ES-I3 (cell line): Measurements from ENCODE around the gene LDB2.

Experiments
- H3K36me3 ChIP-seq: 2 replicates; pipeline ENCODE4 v1.6.1; 2013; ENCODE audit warnings: mild to moderate bottlenecking, low read length, control low read depth, moderate library complexity; ENCODE audit not compliant: insufficient read depth
- H3K4me1 ChIP-seq: 2 replicates; pipeline ENCODE4 v1.6.1; 2013; ENCODE audit warnings: mild to moderate bottlenecking, control low read depth, low read length; ENCODE audit not compliant: insufficient read depth
- H3K9ac ChIP-seq: 2 replicates; pipeline ENCODE4 v1.6.1; 2013; ENCODE audit warnings: low read depth, mild to moderate bottlenecking, low read length, moderate library complexity
- H3K9me3 ChIP-seq: 2 replicates; pipeline ENCODE4 v1.6.1; 2013; ENCODE audit warnings: mild to moderate bottlenecking, low read length, moderate library complexity; ENCODE audit not compliant: control insufficient read depth, insufficient read depth

The LDB2 gene

DNA sequence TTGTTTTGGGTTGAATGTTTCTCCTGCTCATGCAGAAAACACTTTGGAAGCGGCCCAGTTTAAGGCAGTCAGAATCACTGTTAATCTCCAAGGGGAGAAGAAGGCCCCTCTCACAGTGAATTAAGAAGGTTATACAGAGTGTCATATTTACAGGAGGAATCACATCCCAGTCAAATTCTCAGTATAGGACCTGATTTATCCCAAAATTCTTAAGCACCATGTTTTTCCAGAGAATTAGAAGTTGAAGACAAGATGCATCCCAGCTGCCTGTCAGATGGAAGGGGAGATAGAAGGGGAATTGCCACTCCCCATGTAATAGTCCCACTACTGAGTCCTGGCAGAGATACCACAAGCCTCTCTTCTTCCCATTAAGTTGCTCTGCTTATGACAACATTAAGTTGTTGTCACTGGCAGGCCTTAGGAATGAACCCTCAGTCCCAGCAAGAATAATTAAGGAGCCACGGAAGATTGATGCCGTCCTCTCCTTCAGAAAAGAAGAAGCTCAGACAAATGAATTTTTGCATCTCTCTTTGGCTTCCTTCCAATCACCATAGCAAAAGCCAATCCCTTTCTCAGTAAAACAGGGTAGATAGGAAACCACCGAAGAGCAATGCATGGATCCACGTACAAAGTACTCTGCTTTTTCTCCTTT is 138.4 kb downstream of the LDB2 start:
- Histone ChIP-seq H3K9ac (no peak overlapping the region), H3K9me3 (no peaks in the 10 kb centered on the region), H3K4me1 (no peaks in the 10 kb centered on the region), H3K36me3 (no peaks in the 10 kb centered on the region)

DNA sequence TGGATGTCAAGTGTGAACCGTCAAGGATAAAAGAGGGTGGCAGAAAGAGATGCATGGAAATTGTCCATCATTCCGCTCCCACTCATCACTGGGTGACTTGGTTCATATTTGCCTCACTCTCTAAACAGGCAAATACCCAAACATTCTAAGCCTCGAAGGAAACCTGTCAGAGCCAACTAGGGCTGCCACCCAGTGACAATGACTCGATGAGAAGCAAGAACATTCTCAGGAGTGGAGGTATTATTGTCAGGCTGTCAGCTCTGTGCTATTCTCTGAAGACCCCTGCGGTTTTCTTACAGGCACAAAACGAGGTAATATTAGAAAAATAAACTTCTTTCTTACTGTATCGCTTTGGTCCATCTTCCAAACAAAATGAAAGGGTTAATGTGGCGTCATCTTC is 139.6 kb downstream of the LDB2 start:
- Histone ChIP-seq H3K9me3 (no peaks in the 10 kb centered on the region), H3K9ac (no peak overlapping the region), H3K36me3 (no peaks in the 10 kb centered on the region), H3K4me1 (no peaks in the 10 kb centered on the region)

DNA sequence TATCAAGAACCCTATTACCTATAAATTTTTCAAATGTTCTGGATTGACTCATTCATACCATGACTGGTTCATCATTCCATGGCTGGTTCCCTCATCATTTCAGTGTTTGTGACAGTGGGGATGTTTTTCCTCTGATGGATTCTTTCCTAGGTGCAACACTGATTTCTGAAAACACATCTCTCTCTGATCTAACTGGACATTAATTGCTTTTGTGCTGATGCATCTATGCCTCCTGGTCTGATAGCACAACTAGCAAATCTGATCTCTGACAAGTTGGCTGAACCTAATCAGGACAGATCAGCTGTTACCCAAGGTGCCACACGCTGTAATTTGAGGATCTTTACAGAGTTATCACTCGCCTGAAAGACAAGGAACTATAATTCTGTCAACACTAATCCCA is 140.2 kb downstream of the LDB2 start:
- H3K36me3 ChIP-seq = no peaks in the 10 kb centered on the region
- H3K9me3 ChIP-seq = no peaks in the 10 kb centered on the region
- H3K9ac ChIP-seq = no peak overlapping the region
- H3K4me1 ChIP-seq = no peaks in the 10 kb centered on the region

DNA sequence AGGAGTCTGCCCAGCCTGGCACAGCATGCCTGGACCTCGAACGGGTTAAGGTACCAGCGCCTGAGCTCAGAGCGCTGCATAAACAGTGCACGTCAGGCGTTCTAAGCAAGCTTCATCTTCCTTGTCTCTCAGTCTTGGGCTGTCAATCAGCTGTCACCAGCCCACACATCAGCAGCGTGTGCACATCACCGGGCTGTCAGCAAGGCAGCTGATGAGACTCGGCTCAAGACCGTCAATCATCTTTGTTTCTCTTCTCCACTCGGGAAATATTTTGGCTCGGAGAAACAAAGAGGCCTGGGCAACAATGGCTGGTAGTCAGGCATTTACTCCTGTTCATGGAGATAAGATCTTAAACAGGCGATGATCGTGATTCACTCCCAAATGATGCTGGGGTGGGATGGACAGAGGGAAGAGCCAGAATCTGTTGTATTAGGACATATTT is 141.3 kb downstream of the LDB2 start:
- Histone ChIP-seq H3K36me3 (no peaks in the 10 kb centered on the region), H3K9me3 (no peaks in the 10 kb centered on the region), H3K4me1 (no peaks in the 10 kb centered on the region), H3K9ac (no peak overlapping the region)

DNA sequence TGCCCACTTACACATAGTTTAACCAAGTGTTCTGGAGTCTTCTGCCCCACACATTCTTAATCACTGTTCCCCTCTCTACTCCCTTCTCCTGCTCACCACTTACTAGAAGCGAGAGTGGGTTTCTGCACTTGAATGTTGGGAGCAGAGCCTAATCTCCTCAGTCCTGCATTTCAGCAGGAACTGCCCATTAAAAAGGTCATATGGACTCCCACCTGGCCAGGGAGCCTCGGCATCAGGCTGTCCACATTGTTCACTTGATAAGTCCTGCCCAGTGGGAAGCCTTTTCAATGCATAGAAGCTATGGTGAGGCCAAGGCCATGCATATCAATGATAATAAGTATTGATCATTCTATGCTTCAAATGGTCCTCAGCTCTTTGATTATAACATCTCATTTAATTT is 144.3 kb downstream of the LDB2 start:
- Histone ChIP-seq H3K4me1 (no peaks in the 10 kb centered on the region), H3K9me3 (no peaks in the 10 kb centered on the region), H3K9ac (no peak overlapping the region), H3K36me3 (no peaks in the 10 kb centered on the region)

DNA sequence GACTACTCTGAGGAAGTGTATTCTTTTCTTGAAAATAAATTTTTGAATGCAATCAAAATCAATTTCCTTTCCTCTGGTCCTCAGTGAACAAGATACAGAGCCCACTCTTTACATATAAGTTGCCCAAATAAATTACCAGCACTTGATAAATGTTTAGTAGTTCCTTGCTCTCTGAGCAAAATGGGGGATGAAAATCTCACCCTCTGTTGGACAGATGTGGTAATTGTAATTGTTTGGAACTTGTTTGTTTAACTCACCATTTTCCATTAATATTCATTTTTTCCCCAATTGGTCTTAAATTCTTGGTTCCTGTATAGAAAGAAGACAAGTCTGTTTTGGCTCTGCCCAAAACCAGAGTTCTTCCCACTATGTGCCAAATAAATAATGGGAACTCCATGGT is 146.3 kb downstream of the LDB2 start:
- H3K9ac ChIP-seq = no peak overlapping the region
- no peaks in the 10 kb centered on the region for H3K9me3 ChIP-seq
- H3K36me3 ChIP-seq = no peaks in the 10 kb centered on the region
- no peaks in the 10 kb centered on the region for H3K4me1 ChIP-seq

DNA sequence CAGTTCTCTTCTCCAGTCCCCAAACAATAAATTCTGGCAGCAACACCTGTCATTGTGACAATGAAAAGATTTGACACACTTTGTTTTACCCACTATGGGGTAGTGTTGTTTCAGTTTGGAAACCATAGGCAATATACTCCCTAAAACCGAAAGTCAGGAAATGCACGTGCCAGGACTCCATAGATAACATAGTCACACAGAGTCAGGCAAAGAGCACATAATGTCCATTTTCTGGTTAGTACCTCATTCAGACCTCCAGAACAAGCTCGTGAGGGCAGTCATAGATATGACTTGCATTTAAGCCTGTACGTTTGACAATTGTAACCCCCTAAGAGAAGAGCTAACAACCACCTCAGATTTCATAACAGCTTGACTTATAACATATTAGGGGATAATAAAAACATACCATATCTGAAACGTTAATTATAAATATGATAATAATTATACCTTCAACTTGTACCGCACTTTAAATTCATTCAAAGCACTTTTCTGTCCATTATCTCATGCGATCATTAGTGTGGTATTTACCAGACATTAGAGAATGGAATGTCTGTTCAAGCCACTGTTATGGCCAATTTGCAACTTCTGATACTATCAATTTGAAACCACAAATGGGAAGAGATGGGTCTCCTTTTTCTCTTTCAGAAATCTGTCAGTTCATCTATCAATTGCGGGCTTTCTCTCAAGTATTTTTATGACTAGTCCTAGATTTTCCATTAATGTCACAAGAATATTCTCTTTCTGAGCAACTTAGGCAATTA is 147.4 kb downstream of the LDB2 start:
- Histone ChIP-seq H3K4me1 (no peaks in the 10 kb centered on the region), H3K9me3 (no peaks in the 10 kb centered on the region), H3K9ac (no peak overlapping the region), H3K36me3 (no peaks in the 10 kb centered on the region)

DNA sequence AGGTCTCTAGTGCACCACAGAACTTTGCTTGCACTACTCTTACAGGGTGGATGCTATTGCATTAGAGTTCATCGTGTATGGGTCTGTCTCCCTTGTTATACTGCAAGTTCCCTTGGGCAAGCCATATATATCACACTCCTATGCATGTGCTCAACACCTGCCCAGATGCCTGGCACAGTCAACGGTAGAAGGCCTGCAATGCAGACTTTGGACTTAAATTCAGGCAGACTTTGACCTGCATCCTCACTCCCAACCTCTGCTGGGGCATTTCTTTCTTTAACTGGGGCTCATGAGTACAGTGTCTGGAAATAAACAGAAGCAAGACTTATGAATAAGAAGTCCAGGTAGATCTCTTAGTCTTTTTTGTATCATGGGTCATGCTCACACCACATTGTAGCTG is 148.2 kb downstream of the LDB2 start:
- no peaks in the 10 kb centered on the region for H3K4me1 ChIP-seq
- no peaks in the 10 kb centered on the region for H3K9me3 ChIP-seq
- H3K36me3 ChIP-seq = no peaks in the 10 kb centered on the region
- no peak overlapping the region for H3K9ac ChIP-seq

DNA sequence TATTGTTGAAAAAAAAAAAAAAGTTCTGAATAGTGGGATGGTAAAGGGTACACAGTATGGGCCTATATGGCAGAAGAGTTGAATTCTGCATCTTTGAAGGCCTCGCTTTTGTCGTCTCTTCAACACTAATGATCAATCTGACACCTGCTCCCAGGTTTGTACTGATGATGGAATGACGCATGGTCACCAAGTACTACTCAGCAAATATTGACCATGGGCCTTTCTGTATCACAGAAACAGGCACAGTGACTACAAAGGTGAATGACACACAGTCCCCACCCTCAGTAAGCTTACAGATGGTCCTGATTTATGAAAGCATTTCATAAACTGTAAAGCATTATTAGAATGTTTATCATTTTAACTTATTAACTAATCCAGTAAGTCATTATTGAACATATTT is 152.6 kb downstream of the LDB2 start:
- H3K9ac ChIP-seq = no peak overlapping the region
- no peaks in the 10 kb centered on the region for H3K9me3 ChIP-seq
- no peaks in the 10 kb centered on the region for H3K36me3 ChIP-seq
- H3K4me1 ChIP-seq = no peaks in the 10 kb centered on the region

DNA sequence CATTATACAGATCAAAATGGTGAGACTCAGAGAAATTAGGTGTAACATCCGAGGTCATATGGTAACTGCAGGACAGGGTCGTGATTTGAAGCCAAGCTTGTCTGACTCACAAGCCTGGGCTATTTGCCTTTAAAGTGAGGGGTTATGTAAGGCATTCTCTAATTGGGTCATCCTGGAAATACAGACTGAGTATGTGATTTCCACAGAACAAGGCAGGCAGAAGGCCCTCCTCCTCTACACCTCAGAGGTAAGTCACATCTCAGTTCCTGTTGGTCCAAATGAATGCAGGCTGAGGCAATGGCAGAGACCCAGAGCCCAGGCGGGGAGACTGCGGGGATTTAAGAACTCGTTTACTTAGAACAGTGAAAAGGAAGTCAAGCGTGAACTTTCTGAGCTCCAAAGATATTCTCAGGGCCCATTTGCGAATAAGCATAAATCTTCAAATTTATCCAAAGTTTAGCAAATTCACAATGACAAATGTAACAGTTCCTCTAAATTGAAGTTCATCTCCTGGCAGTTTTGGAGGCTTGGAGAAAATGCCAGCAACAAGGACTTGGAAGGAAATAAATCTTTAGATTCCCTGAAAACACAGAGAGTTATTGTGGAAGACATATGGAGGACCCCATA is 153.3 kb downstream of the LDB2 start:
- no peak overlapping the region for H3K9ac ChIP-seq
- H3K36me3 ChIP-seq = no peaks in the 10 kb centered on the region
- H3K9me3 ChIP-seq = no peaks in the 10 kb centered on the region
- no peaks in the 10 kb centered on the region for H3K4me1 ChIP-seq

DNA sequence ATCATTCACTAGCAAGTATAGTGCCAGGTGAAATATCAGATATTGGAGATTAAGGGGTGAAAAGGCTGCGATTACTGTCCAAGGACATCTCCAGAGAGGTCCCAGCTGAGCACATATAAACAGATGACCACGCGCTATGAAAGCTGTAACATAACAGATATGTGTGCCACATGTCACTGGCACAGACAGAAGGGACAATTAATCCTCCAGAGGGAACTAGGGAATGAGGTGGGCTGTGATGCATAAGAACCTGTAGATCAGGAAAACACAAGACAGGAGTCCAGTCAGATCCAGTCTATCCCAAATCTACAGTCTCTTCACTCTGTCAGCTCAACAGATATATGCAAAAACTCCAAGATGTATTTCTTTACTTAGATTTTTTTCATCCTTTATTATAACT is 157.2 kb downstream of the LDB2 start:
- H3K36me3 ChIP-seq = no peaks in the 10 kb centered on the region
- no peak overlapping the region for H3K9ac ChIP-seq
- no peaks in the 10 kb centered on the region for H3K4me1 ChIP-seq
- no peaks in the 10 kb centered on the region; the same call in 1 of the 2 replicates for H3K9me3 ChIP-seq

DNA sequence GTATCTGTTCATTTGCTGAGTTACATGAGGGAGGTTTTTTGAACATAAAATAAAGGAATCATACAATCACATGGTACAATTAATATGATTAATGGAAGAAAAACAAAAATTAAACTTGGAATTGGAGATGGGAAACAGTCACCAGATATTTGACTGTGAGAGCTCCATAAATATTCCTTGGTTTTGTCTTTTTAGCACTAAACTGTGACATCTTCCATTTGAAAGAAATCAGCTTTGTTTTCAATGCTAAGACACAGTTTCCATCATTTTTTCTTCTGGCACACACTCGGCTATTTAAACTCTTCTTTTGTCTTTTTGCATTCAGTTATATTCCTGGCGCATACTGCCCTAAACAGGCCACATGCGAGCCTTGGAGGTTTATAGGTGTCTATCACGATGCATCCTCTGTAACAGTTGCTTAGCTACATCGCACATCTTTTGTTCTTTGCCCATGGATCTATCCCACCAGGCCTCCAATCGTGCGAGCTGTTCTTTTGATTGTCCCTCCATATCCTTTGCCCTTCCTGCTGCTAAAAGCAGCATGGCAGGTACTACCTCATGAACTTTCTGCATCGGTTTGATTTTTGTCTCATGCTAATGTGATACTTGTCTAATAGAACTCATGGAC is 158.3 kb downstream of the LDB2 start:
- Histone ChIP-seq H3K36me3 (no peaks in the 10 kb centered on the region), H3K4me1 (no peaks in the 10 kb centered on the region), H3K9ac (no peak overlapping the region), H3K9me3 (no peaks in the 10 kb centered on the region; the same call in 1 of the 2 replicates)

DNA sequence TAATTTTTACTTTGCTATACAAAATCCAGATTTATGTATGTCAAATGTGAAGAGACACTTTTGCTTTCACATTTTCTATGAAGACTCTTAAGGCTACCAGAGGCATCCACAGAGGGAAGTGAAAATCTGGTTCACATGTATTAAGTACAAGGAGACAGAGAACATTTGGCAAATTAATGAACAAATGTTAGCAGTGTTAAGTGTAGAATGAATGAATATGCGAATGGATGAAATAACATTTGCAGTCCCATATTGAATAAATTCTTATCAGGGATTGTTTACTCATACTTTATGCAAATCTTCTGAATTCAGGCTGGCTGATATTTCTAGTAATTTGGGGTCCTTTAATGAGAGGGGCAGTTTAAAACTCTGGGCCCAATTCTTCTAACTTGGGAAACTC is 159.9 kb downstream of the LDB2 start:
- H3K4me1 ChIP-seq = no peaks in the 10 kb centered on the region
- H3K9me3 ChIP-seq = no peaks in the 10 kb centered on the region; the same call in 1 of the 2 replicates
- no peak overlapping the region for H3K9ac ChIP-seq
- no peaks in the 10 kb centered on the region for H3K36me3 ChIP-seq

DNA sequence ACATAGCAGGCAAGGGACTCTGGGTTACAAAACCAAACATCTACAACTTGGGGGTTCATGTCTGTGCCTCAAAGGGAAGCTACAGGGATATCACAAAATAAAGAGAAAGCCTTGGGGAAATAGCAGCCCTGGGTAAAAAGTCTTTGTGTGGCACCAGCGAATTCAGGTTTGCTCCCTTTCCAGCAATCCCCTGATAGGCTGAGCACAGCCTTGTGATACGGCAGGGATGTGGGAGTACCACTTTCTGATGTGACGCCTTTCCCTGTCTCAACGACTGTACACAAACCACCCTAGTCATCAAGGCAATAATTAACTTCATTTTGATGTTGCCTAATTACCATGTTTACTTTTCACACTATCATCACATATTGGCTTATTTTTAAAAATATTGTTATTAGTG is 164.9 kb downstream of the LDB2 start:
- Histone ChIP-seq H3K9ac (no peak overlapping the region), H3K36me3 (no peaks in the 10 kb centered on the region), H3K4me1 (peaks cover 18% of the 10 kb centered on the region; the same call in 1 of the 2 replicates), H3K9me3 (no peaks in the 10 kb centered on the region; the same call in 1 of the 2 replicates)
